Measurements from ENCODE around the gene ZCWPW2. TPM values are rescaled to one million over a fixed set of nuclear protein-coding genes. Genes with fewer than 3 reads are reported as not detected.
A peak's percentile ranks its signal among the peaks of the same experiment; 100 is the strongest.

ZCWPW2 gene
- total RNA-seq, 1 donor from 2014 or later, result 1.2 TPM

GRCh38 chr3:28349469-28350000 is 1.0 kb downstream of the ZCWPW2 start:
- peak overlapping the region; percentile 99 for H3K4me3 Mint-ChIP-seq (ENCODE audit: unreplicated experiment)
- TF ChIP-seq, protein P1, sequence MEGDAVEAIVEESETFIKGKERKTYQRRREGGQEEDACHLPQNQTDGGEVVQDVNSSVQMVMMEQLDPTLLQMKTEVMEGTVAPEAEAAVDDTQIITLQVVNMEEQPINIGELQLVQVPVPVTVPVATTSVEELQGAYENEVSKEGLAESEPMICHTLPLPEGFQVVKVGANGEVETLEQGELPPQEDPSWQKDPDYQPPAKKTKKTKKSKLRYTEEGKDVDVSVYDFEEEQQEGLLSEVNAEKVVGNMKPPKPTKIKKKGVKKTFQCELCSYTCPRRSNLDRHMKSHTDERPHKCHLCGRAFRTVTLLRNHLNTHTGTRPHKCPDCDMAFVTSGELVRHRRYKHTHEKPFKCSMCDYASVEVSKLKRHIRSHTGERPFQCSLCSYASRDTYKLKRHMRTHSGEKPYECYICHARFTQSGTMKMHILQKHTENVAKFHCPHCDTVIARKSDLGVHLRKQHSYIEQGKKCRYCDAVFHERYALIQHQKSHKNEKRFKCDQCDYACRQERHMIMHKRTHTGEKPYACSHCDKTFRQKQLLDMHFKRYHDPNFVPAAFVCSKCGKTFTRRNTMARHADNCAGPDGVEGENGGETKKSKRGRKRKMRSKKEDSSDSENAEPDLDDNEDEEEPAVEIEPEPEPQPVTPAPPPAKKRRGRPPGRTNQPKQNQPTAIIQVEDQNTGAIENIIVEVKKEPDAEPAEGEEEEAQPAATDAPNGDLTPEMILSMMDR (IDR thresholded peaks at IDR 0.05), result no peak
- peak overlapping the region; percentile 100 for H3K27ac Mint-ChIP-seq (ENCODE audit: unreplicated experiment)
- H3K4me1 Mint-ChIP-seq (ENCODE audit: unreplicated experiment), result peaks cover 38% of the 10 kb centered on the region
- no peak for DNase-seq (ENCODE audit: extremely low spot score, unreplicated experiment)
- peaks cover 18% of the 10 kb centered on the region for H3K9me3 Mint-ChIP-seq (ENCODE audit: unreplicated experiment)
- peaks cover 14% of the 10 kb centered on the region for H3K36me3 Mint-ChIP-seq (ENCODE audit: unreplicated experiment)
- no peaks in the 10 kb centered on the region for H3K27me3 Mint-ChIP-seq (ENCODE audit: unreplicated experiment)

GRCh38 chr3:28376424-28376823 is 27.9 kb downstream of the ZCWPW2 start:
- no peak overlapping the region for H3K4me3 Mint-ChIP-seq (ENCODE audit: unreplicated experiment)
- TF ChIP-seq, protein P1 (IDR thresholded peaks at IDR 0.05), result no peak
- peaks cover 2% of the 10 kb centered on the region for H3K27me3 Mint-ChIP-seq (ENCODE audit: unreplicated experiment)
- H3K36me3 Mint-ChIP-seq (ENCODE audit: unreplicated experiment), result no peaks in the 10 kb centered on the region
- H3K27ac Mint-ChIP-seq (ENCODE audit: unreplicated experiment), result no peak overlapping the region
- no peaks in the 10 kb centered on the region for H3K4me1 Mint-ChIP-seq (ENCODE audit: unreplicated experiment)
- peaks cover 15% of the 10 kb centered on the region for H3K9me3 Mint-ChIP-seq (ENCODE audit: unreplicated experiment)
- no peak for DNase-seq (ENCODE audit: extremely low spot score, unreplicated experiment)

DNA sequence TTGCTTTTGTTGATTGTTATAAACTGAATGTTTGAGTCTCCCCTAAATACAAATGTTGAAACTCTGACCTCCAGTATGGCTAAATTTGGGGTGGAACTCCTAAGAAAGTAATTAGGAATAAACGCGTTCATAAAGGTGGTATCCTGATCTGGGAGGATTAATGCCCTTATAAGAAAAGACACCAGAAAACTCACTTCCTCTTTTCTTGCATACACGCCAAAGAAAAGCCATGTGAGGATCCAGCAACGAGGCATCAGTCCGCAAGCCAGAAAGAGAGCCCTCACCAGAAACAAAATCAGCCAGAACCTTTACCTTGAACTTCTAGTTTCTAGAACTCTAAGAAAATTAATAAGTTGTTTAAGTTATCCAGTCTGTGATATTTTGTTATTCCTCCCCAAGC is 37.5 kb downstream of the ZCWPW2 start:
- peaks cover 20% of the 10 kb centered on the region for H3K9me3 Mint-ChIP-seq (ENCODE audit: unreplicated experiment)
- H3K4me1 Mint-ChIP-seq (ENCODE audit: unreplicated experiment), result no peaks in the 10 kb centered on the region
- H3K4me3 Mint-ChIP-seq (ENCODE audit: unreplicated experiment), result no peak overlapping the region
- TF ChIP-seq, protein P1 (IDR thresholded peaks at IDR 0.05), result no peak
- no peak overlapping the region for H3K27ac Mint-ChIP-seq (ENCODE audit: unreplicated experiment)
- H3K27me3 Mint-ChIP-seq (ENCODE audit: unreplicated experiment), result no peaks in the 10 kb centered on the region
- peaks cover 3% of the 10 kb centered on the region for H3K36me3 Mint-ChIP-seq (ENCODE audit: unreplicated experiment)
- no peak for DNase-seq (ENCODE audit: extremely low spot score, unreplicated experiment)

DNA sequence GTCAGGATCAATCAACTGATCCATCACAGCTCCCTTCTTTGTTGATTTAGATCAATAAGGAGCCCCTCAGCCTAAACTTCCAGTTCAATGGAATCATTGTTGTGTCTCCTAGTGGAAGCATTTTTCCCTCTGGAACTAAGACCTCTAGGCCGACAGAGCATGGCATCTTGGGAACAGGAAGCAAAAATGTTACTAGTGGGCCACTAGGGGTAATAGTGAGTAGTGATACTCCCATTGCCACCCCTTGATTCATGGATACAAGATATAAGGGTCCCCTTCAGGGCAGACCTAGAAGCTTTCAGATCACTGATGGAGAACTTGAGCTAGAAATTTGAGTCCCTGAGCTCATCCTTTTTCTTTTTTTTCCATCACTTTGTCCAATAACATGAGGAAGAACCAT is 40.5 kb downstream of the ZCWPW2 start:
- TF ChIP-seq, protein P1 (IDR thresholded peaks at IDR 0.05), result no peak
- peaks cover 12% of the 10 kb centered on the region for H3K36me3 Mint-ChIP-seq (ENCODE audit: unreplicated experiment)
- no peaks in the 10 kb centered on the region for H3K4me1 Mint-ChIP-seq (ENCODE audit: unreplicated experiment)
- H3K4me3 Mint-ChIP-seq (ENCODE audit: unreplicated experiment), result no peak overlapping the region
- H3K27me3 Mint-ChIP-seq (ENCODE audit: unreplicated experiment), result no peaks in the 10 kb centered on the region
- peaks cover 45% of the 10 kb centered on the region for H3K9me3 Mint-ChIP-seq (ENCODE audit: unreplicated experiment)
- DNase-seq (ENCODE audit: extremely low spot score, unreplicated experiment), result no peak
- H3K27ac Mint-ChIP-seq (ENCODE audit: unreplicated experiment), result no peak overlapping the region

- H3K4me3 Mint-ChIP-seq (ENCODE audit: unreplicated experiment), result no peak overlapping the region
- no peaks in the 10 kb centered on the region for H3K4me1 Mint-ChIP-seq (ENCODE audit: unreplicated experiment)
- H3K36me3 Mint-ChIP-seq (ENCODE audit: unreplicated experiment), result no peaks in the 10 kb centered on the region
- TF ChIP-seq, protein P1 (IDR thresholded peaks at IDR 0.05), result no peak
- no peak overlapping the region for H3K27ac Mint-ChIP-seq (ENCODE audit: unreplicated experiment)
- peaks cover 74% of the 10 kb centered on the region for H3K9me3 Mint-ChIP-seq (ENCODE audit: unreplicated experiment)
- DNase-seq (ENCODE audit: extremely low spot score, unreplicated experiment), result no peak
- no peaks in the 10 kb centered on the region for H3K27me3 Mint-ChIP-seq (ENCODE audit: unreplicated experiment)
Observed at GRCh38 chr3:28399206-28399605, 50.7 kb downstream of the ZCWPW2 start.

Data from osteocyte (in vitro differentiated cells).